HEK293 (cell line): ENCODE measurements around the gene GPR37.

Source experiments
- CTCF ChIA-PET: fragments of 350-600 bp; formaldehyde crosslinking; extraction: SDS; loops from one replicate; lab custom pipeline; 2021; ENCODE audit warnings: antibody characterized with exemption; lab: Yijun Ruan, JAX
- POLR2A ChIA-PET: fragments of 300-600 bp; formaldehyde crosslinking; extraction: SDS; loops from one replicate; lab custom pipeline; 2020; ENCODE audit warnings: antibody characterized with exemption, inconsistent platforms; lab: Yijun Ruan, JAX
- H3K27ac ChIP-seq: fragments of 200-500 bp; sonication (Bioruptor generic); 2 replicates; pipeline ENCODE4 v1.5.1; 2014; ENCODE audit warnings: low read depth, low read length, control low read depth, inconsistent platforms; ENCODE audit errors: extremely low read depth
- H3K36me3 ChIP-seq, 2 experiments: fragments of 200-500 bp in 1 of 2; sonication (Bioruptor generic) in 1 of 2; 1 replicate in 1 of 2; 2 replicates in 1 of 2; pipeline ENCODE4 v1.5.1; 2014 to 2017; ENCODE audit warnings: inconsistent platforms in 2 of 2, low read length in 2 of 2; ENCODE audit not compliant: control insufficient read depth in 2 of 2, insufficient read depth in 1 of 2
- H3K4me1 ChIP-seq: fragments of 200-500 bp; sonication (Bioruptor generic); 2 replicates; pipeline ENCODE4 v1.5.1; 2014; ENCODE audit warnings: mild to moderate bottlenecking, low read length, inconsistent platforms; ENCODE audit not compliant: control insufficient read depth, insufficient read depth
- H3K4me3 ChIP-seq: 2 replicates; pipeline ENCODE4 v1.5.1; 2011; ENCODE audit warnings: low read depth, mild to moderate bottlenecking, control low read depth, low read length, moderate library complexity
- H3K9me3 ChIP-seq: fragments of 200-500 bp; sonication (Bioruptor generic); 2 replicates; pipeline ENCODE4 v1.5.1; 2014; ENCODE audit warnings: low read depth, low read length, inconsistent platforms; ENCODE audit not compliant: control insufficient read depth, insufficient read depth
- EGR2 ChIP-seq: fragments of 450-650 bp; formaldehyde crosslinking; IDR thresholded peaks from 2 replicates; pipeline ENCODE4 v1.5.1; 2016; ENCODE audit warnings: low read depth, missing biosample characterization, missing genetic modification characterization
- GFI1B ChIP-seq: fragments of 450-650 bp; formaldehyde crosslinking; IDR thresholded peaks from 2 replicates; pipeline ENCODE4 v1.5.1; 2016; ENCODE audit warnings: missing biosample characterization, missing genetic modification characterization
- KLF10 ChIP-seq: fragments of 450-650 bp; IDR thresholded peaks from 2 replicates; pipeline ENCODE4 v1.5.1; 2018; ENCODE audit warnings: missing biosample characterization, mild to moderate bottlenecking, missing genetic modification characterization
- MYNN ChIP-seq: fragments of 450-650 bp; formaldehyde crosslinking; IDR thresholded peaks from 2 replicates; pipeline ENCODE4 v1.5.1; 2016; ENCODE audit warnings: missing biosample characterization, missing genetic modification characterization, borderline replicate concordance
- PRDM10 ChIP-seq: fragments of 450-650 bp; formaldehyde crosslinking; IDR thresholded peaks from 2 replicates; pipeline ENCODE4 v1.5.1; 2016; ENCODE audit warnings: missing biosample characterization, missing genetic modification characterization
- PRDM4 ChIP-seq: fragments of 450-650 bp; formaldehyde crosslinking; IDR thresholded peaks from 2 replicates; pipeline ENCODE4 v1.5.1; 2017; ENCODE audit warnings: missing biosample characterization, missing genetic modification characterization
- REST ChIP-seq: fragments of 450-650 bp; formaldehyde crosslinking; IDR thresholded peaks from 2 replicates; pipeline ENCODE4 v1.5.1; 2016; ENCODE audit warnings: missing biosample characterization, missing genetic modification characterization
- SP3 ChIP-seq: fragments of 450-650 bp; formaldehyde crosslinking; IDR thresholded peaks from 2 replicates; pipeline ENCODE4 v1.5.1; 2016; ENCODE audit warnings: missing biosample characterization, missing genetic modification characterization
- SP7 ChIP-seq: fragments of 450-650 bp; formaldehyde crosslinking; IDR thresholded peaks from 2 replicates; pipeline ENCODE4 v1.5.1; 2016; ENCODE audit warnings: missing biosample characterization, missing genetic modification characterization
- WT1 ChIP-seq: fragments of 450-650 bp; formaldehyde crosslinking; IDR thresholded peaks from 2 replicates; pipeline ENCODE4 v1.5.1; 2016; ENCODE audit warnings: missing biosample characterization, missing genetic modification characterization
- ZBTB26 ChIP-seq: fragments of 450-650 bp; formaldehyde crosslinking; optimal IDR thresholded peaks from 2 replicates; pipeline ENCODE3; 2016; ENCODE audit warnings: missing biosample characterization, mild to moderate bottlenecking, missing genetic modification characterization
- ZEB2 ChIP-seq: fragments of 450-650 bp; formaldehyde crosslinking; IDR thresholded peaks from 2 replicates; pipeline ENCODE4 v1.5.1; 2016; ENCODE audit warnings: missing biosample characterization, missing genetic modification characterization
- ZFP3 ChIP-seq: fragments of 450-650 bp; formaldehyde crosslinking; IDR thresholded peaks from 2 replicates; pipeline ENCODE4 v1.5.1; 2016; ENCODE audit warnings: low read depth, missing biosample characterization, missing genetic modification characterization
- ZFP37 ChIP-seq: fragments of 450-650 bp; formaldehyde crosslinking; IDR thresholded peaks from 2 replicates; pipeline ENCODE4 v1.5.1; 2016; ENCODE audit warnings: missing biosample characterization, missing genetic modification characterization
- ZNF121 ChIP-seq: fragments of 450-650 bp; formaldehyde crosslinking; IDR thresholded peaks from 2 replicates; pipeline ENCODE4 v1.5.1; 2016; ENCODE audit warnings: missing biosample characterization, missing genetic modification characterization
- ZNF157 ChIP-seq: fragments of 450-650 bp; formaldehyde crosslinking; IDR thresholded peaks from 2 replicates; pipeline ENCODE4 v1.5.1; 2016; ENCODE audit warnings: missing biosample characterization, missing genetic modification characterization
- ZNF335 ChIP-seq: fragments of 450-650 bp; formaldehyde crosslinking; conservative IDR thresholded peaks from 2 replicates; pipeline ENCODE4 v1.5.1; 2016; ENCODE audit warnings: missing biosample characterization, missing genetic modification characterization
- ZNF501 ChIP-seq: fragments of 450-650 bp; formaldehyde crosslinking; IDR thresholded peaks from 2 replicates; pipeline ENCODE4 v1.5.1; 2016; ENCODE audit warnings: missing biosample characterization, missing genetic modification characterization
- ZNF513 ChIP-seq: fragments of 450-650 bp; IDR thresholded peaks from 2 replicates; pipeline ENCODE4 v1.5.1; 2018; ENCODE audit warnings: missing biosample characterization, missing genetic modification characterization
- ZNF548 ChIP-seq: fragments of 450-650 bp; formaldehyde crosslinking; IDR thresholded peaks from 2 replicates; pipeline ENCODE4 v1.5.1; 2016; ENCODE audit warnings: missing biosample characterization, missing genetic modification characterization
- ZNF629 ChIP-seq: fragments of 450-650 bp; formaldehyde crosslinking; IDR thresholded peaks from 2 replicates; pipeline ENCODE4 v1.5.1; 2017; ENCODE audit warnings: missing biosample characterization, missing genetic modification characterization
- ZNF777 ChIP-seq: fragments of 450-650 bp; formaldehyde crosslinking; IDR thresholded peaks from 2 replicates; pipeline ENCODE4 v1.5.1; 2017; ENCODE audit warnings: missing biosample characterization, missing genetic modification characterization, borderline replicate concordance
- ZSCAN30 ChIP-seq: fragments of 450-650 bp; IDR thresholded peaks from 2 replicates; pipeline ENCODE4 v1.5.1; 2018; ENCODE audit warnings: missing biosample characterization, mild to moderate bottlenecking, missing genetic modification characterization, moderate library complexity
- ZXDB ChIP-seq: fragments of 450-650 bp; formaldehyde crosslinking; IDR thresholded peaks from 2 replicates; pipeline ENCODE4 v1.5.1; 2016; ENCODE audit warnings: missing biosample characterization, missing genetic modification characterization

The GPR37 gene

GRCh38 chr7:124765401-124766352 is at the start of gene GPR37:
Gene GPR37 (minus strand): TSS chr7:124765792. CDS start chr7:124764976, 816 bp downstream.
- no peaks in the 10 kb centered on the region for H3K9me3 ChIP-seq
- H3K36me3 ChIP-seq, result no peaks in the 10 kb centered on the region
- no peaks in the 10 kb centered on the region; the same call in 1 of the 2 replicates for H3K4me1 ChIP-seq
- ChIA-PET POLR2A (interaction anchor here (0.6 to 0.9 kb wide), 3 partner anchors 11 to 462 kb away, joined by 4 to 5 read pairs (median 4); no protein-coding TSS in a partner anchor), CTCF (interaction anchor here (0.5 to 1.3 kb wide), 4 partner anchors 26 to 596 kb away, joined by 3 to 5 read pairs (median 4); no protein-coding TSS in a partner anchor)
- peak within 1 kb of the TSS; percentile 78 for H3K27ac ChIP-seq
- H3K4me3 ChIP-seq, result peak within 1 kb of the TSS; percentile 52
- TF ChIP-seq MYNN (tag by site-specific recombination), result no peak
- peak; percentile 73; the same call in 1 of the 2 replicates for TF ChIP-seq ZNF548 (tag by site-specific recombination)
- no peak for TF ChIP-seq ZFP3 (tag by site-specific recombination)
- peak; percentile 96 for TF ChIP-seq ZNF777 (tag by site-specific recombination)
- TF ChIP-seq PRDM10 (tag by site-specific recombination), result 0 out of 2 replicates have a peak, but pooled peaks have one; percentile 15
- peak; percentile 56 for TF ChIP-seq ZEB2 (tag by site-specific recombination)
- TF ChIP-seq WT1 (tag by site-specific recombination), result no peak
- TF ChIP-seq EGR2, result peak; percentile 93
- peak; percentile 68 for TF ChIP-seq SP7 (tag by site-specific recombination)
- 0 out of 2 replicates have a peak, but pooled peaks have one; percentile 23 for TF ChIP-seq PRDM4 (tag by site-specific recombination)
- no peak for TF ChIP-seq ZNF513
- peak; percentile 93 for TF ChIP-seq ZFP37 (tag by site-specific recombination)
- peak; percentile 90 for TF ChIP-seq ZSCAN30 (tag by site-specific recombination)
- TF ChIP-seq ZNF157 (tag by site-specific recombination), result no peak
- TF ChIP-seq ZNF121 (tag by site-specific recombination), result 0 out of 2 replicates have a peak, but pooled peaks have one; percentile 8
- TF ChIP-seq ZNF629 (tag by site-specific recombination), result 0 out of 2 replicates have a peak, but pooled peaks have one; percentile 27
- TF ChIP-seq GFI1B (tag by site-specific recombination), result no peak
- TF ChIP-seq REST, result peak; percentile 80
- TF ChIP-seq KLF10 (tag by site-specific recombination), result peak; percentile 66
- TF ChIP-seq ZBTB26 (tag by site-specific recombination), result peak; percentile 93
- TF ChIP-seq ZNF335, result peak; percentile 36
- peak; percentile 95 for TF ChIP-seq ZNF501
- TF ChIP-seq SP3 (tag by site-specific recombination), result peak; percentile 57
- peak; percentile 47; the same call in 1 of the 2 replicates for TF ChIP-seq ZXDB
